Measurements from ENCODE around the gene SMARCA2.

The SMARCA2 gene

GRCh38 chr9:2214707-2215106, 199.6 kb downstream of the SMARCA2 start:
- H3K9ac ChIP-seq (ENCODE audit: low read length in 5 of 5), result no peak overlapping the region
- H3K4me1 ChIP-seq (ENCODE audit: control insufficient read depth in 5 of 5, insufficient read depth in 5 of 5, low read length in 5 of 5), result peaks cover 0 to 4% (median 0%) of the 10 kb centered on the region in 5 donors
- H3K27me3 ChIP-seq (ENCODE audit: control insufficient read depth in 5 of 5, insufficient read depth in 4 of 5, low read length in 5 of 5), result no peaks in the 10 kb centered on the region
- H3K4me3 ChIP-seq (ENCODE audit: low read depth in 1 of 5, low read length in 5 of 5), result no peak overlapping the region
- H3K36me3 ChIP-seq (ENCODE audit: control insufficient read depth in 5 of 5, insufficient read depth in 5 of 5, low read length in 5 of 5), result no peaks in the 10 kb centered on the region
- H3K27ac ChIP-seq (ENCODE audit: low read depth, low read length), result no peak overlapping the region
- H3K9me3 ChIP-seq (ENCODE audit: control insufficient read depth in 5 of 5, low read length in 5 of 5), result no peaks in the 10 kb centered on the region

GRCh38 chr9:2215921-2216441, 200.8 kb downstream of the SMARCA2 start:
- Histone ChIP-seq H3K4me3 (ENCODE audit: low read depth in 1 of 5, low read length in 5 of 5) (no peak overlapping the region), H3K27ac (ENCODE audit: low read depth, low read length) (no peak overlapping the region), H3K9ac (ENCODE audit: low read length in 5 of 5) (no peak overlapping the region), H3K4me1 (ENCODE audit: control insufficient read depth in 5 of 5, insufficient read depth in 5 of 5, low read length in 5 of 5) (peaks cover 0 to 4% (median 0%) of the 10 kb centered on the region in 5 donors), H3K27me3 (ENCODE audit: control insufficient read depth in 5 of 5, insufficient read depth in 4 of 5, low read length in 5 of 5) (no peaks in the 10 kb centered on the region), H3K9me3 (ENCODE audit: control insufficient read depth in 5 of 5, low read length in 5 of 5) (no peaks in the 10 kb centered on the region), H3K36me3 (ENCODE audit: control insufficient read depth in 5 of 5, insufficient read depth in 5 of 5, low read length in 5 of 5) (no peaks in the 10 kb centered on the region)

- no peaks in the 10 kb centered on the region for H3K36me3 ChIP-seq (ENCODE audit: control insufficient read depth in 5 of 5, insufficient read depth in 5 of 5, low read length in 5 of 5)
- no peaks in the 10 kb centered on the region for H3K27me3 ChIP-seq (ENCODE audit: control insufficient read depth in 5 of 5, insufficient read depth in 4 of 5, low read length in 5 of 5)
- no peak overlapping the region for H3K9ac ChIP-seq (ENCODE audit: low read length in 5 of 5)
- H3K9me3 ChIP-seq (ENCODE audit: control insufficient read depth in 5 of 5, low read length in 5 of 5), result no peaks in the 10 kb centered on the region
- H3K27ac ChIP-seq (ENCODE audit: low read depth, low read length), result no peak overlapping the region
- no peak overlapping the region for H3K4me3 ChIP-seq (ENCODE audit: low read depth in 1 of 5, low read length in 5 of 5)
- peaks cover 0 to 4% (median 0%) of the 10 kb centered on the region in 5 donors for H3K4me1 ChIP-seq (ENCODE audit: control insufficient read depth in 5 of 5, insufficient read depth in 5 of 5, low read length in 5 of 5)
Measured at GRCh38 chr9:2216591-2216990, 201.4 kb downstream of the SMARCA2 start.

GRCh38 chr9:2217540-2217939, 202.4 kb downstream of the SMARCA2 start:
- Histone ChIP-seq H3K36me3 (ENCODE audit: control insufficient read depth in 5 of 5, insufficient read depth in 5 of 5, low read length in 5 of 5) (no peaks in the 10 kb centered on the region), H3K4me3 (ENCODE audit: low read depth in 1 of 5, low read length in 5 of 5) (no peak overlapping the region), H3K4me1 (ENCODE audit: control insufficient read depth in 5 of 5, insufficient read depth in 5 of 5, low read length in 5 of 5) (peaks cover 0 to 4% (median 0%) of the 10 kb centered on the region in 5 donors), H3K9ac (ENCODE audit: low read length in 5 of 5) (no peak overlapping the region), H3K9me3 (ENCODE audit: control insufficient read depth in 5 of 5, low read length in 5 of 5) (no peaks in the 10 kb centered on the region), H3K27me3 (ENCODE audit: control insufficient read depth in 5 of 5, insufficient read depth in 4 of 5, low read length in 5 of 5) (no peaks in the 10 kb centered on the region), H3K27ac (ENCODE audit: low read depth, low read length) (no peak overlapping the region)

GRCh38 chr9:2220036-2220435, 204.9 kb downstream of the SMARCA2 start:
- Histone ChIP-seq H3K36me3 (ENCODE audit: control insufficient read depth in 5 of 5, insufficient read depth in 5 of 5, low read length in 5 of 5) (no peaks in the 10 kb centered on the region), H3K4me3 (ENCODE audit: low read depth in 1 of 5, low read length in 5 of 5) (no peak overlapping the region), H3K27me3 (ENCODE audit: control insufficient read depth in 5 of 5, insufficient read depth in 4 of 5, low read length in 5 of 5) (no peaks in the 10 kb centered on the region), H3K9ac (ENCODE audit: low read length in 5 of 5) (no peak overlapping the region), H3K4me1 (ENCODE audit: control insufficient read depth in 5 of 5, insufficient read depth in 5 of 5, low read length in 5 of 5) (no peaks in the 10 kb centered on the region), H3K9me3 (ENCODE audit: control insufficient read depth in 5 of 5, low read length in 5 of 5) (no peaks in the 10 kb centered on the region), H3K27ac (ENCODE audit: low read depth, low read length) (no peak overlapping the region)

- Histone ChIP-seq H3K27me3 (ENCODE audit: control insufficient read depth in 5 of 5, insufficient read depth in 4 of 5, low read length in 5 of 5) (no peaks in the 10 kb centered on the region), H3K27ac (ENCODE audit: low read depth, low read length) (no peak overlapping the region), H3K4me3 (ENCODE audit: low read depth in 1 of 5, low read length in 5 of 5) (no peak overlapping the region), H3K9ac (ENCODE audit: low read length in 5 of 5) (no peak overlapping the region), H3K4me1 (ENCODE audit: control insufficient read depth in 5 of 5, insufficient read depth in 5 of 5, low read length in 5 of 5) (peaks cover 0 to 14% (median 0%) of the 10 kb centered on the region in 5 donors), H3K9me3 (ENCODE audit: control insufficient read depth in 5 of 5, low read length in 5 of 5) (no peaks in the 10 kb centered on the region), H3K36me3 (ENCODE audit: control insufficient read depth in 5 of 5, insufficient read depth in 5 of 5, low read length in 5 of 5) (no peaks in the 10 kb centered on the region)
Measured at GRCh38 chr9:2227144-2227867, 212.2 kb downstream of the SMARCA2 start.

GRCh38 chr9:2228132-2228531, 213.0 kb downstream of the SMARCA2 start:
- H3K36me3 ChIP-seq (ENCODE audit: control insufficient read depth in 5 of 5, insufficient read depth in 5 of 5, low read length in 5 of 5), result no peaks in the 10 kb centered on the region
- no peak overlapping the region for H3K27ac ChIP-seq (ENCODE audit: low read depth, low read length)
- no peak overlapping the region for H3K4me3 ChIP-seq (ENCODE audit: low read depth in 1 of 5, low read length in 5 of 5)
- peaks cover 0 to 14% (median 0%) of the 10 kb centered on the region in 5 donors for H3K4me1 ChIP-seq (ENCODE audit: control insufficient read depth in 5 of 5, insufficient read depth in 5 of 5, low read length in 5 of 5)
- no peaks in the 10 kb centered on the region for H3K27me3 ChIP-seq (ENCODE audit: control insufficient read depth in 5 of 5, insufficient read depth in 4 of 5, low read length in 5 of 5)
- H3K9ac ChIP-seq (ENCODE audit: low read length in 5 of 5), result no peak overlapping the region
- no peaks in the 10 kb centered on the region for H3K9me3 ChIP-seq (ENCODE audit: control insufficient read depth in 5 of 5, low read length in 5 of 5)

GRCh38 chr9:2228641-2229040, 213.5 kb downstream of the SMARCA2 start:
- no peaks in the 10 kb centered on the region for H3K27me3 ChIP-seq (ENCODE audit: control insufficient read depth in 5 of 5, insufficient read depth in 4 of 5, low read length in 5 of 5)
- no peaks in the 10 kb centered on the region for H3K36me3 ChIP-seq (ENCODE audit: control insufficient read depth in 5 of 5, insufficient read depth in 5 of 5, low read length in 5 of 5)
- no peak overlapping the region for H3K27ac ChIP-seq (ENCODE audit: low read depth, low read length)
- H3K9ac ChIP-seq (ENCODE audit: low read length in 5 of 5), result no peak overlapping the region
- no peak overlapping the region for H3K4me3 ChIP-seq (ENCODE audit: low read depth in 1 of 5, low read length in 5 of 5)
- no peaks in the 10 kb centered on the region for H3K9me3 ChIP-seq (ENCODE audit: control insufficient read depth in 5 of 5, low read length in 5 of 5)
- H3K4me1 ChIP-seq (ENCODE audit: control insufficient read depth in 5 of 5, insufficient read depth in 5 of 5, low read length in 5 of 5), result peaks cover 0 to 14% (median 0%) of the 10 kb centered on the region in 5 donors

- Histone ChIP-seq H3K9ac (ENCODE audit: low read length in 5 of 5) (no peak overlapping the region), H3K27ac (ENCODE audit: low read depth, low read length) (no peak overlapping the region), H3K9me3 (ENCODE audit: control insufficient read depth in 5 of 5, low read length in 5 of 5) (no peaks in the 10 kb centered on the region), H3K4me3 (ENCODE audit: low read depth in 1 of 5, low read length in 5 of 5) (no peak overlapping the region), H3K4me1 (ENCODE audit: control insufficient read depth in 5 of 5, insufficient read depth in 5 of 5, low read length in 5 of 5) (peaks cover 0 to 14% (median 0%) of the 10 kb centered on the region in 5 donors), H3K36me3 (ENCODE audit: control insufficient read depth in 5 of 5, insufficient read depth in 5 of 5, low read length in 5 of 5) (no peaks in the 10 kb centered on the region), H3K27me3 (ENCODE audit: control insufficient read depth in 5 of 5, insufficient read depth in 4 of 5, low read length in 5 of 5) (no peaks in the 10 kb centered on the region)
Measured at GRCh38 chr9:2229109-2229721, 214.1 kb downstream of the SMARCA2 start.

GRCh38 chr9:2230362-2230761, 215.2 kb downstream of the SMARCA2 start:
- H3K27ac ChIP-seq (ENCODE audit: low read depth, low read length), result no peak overlapping the region
- H3K27me3 ChIP-seq (ENCODE audit: control insufficient read depth in 5 of 5, insufficient read depth in 4 of 5, low read length in 5 of 5), result no peaks in the 10 kb centered on the region
- H3K4me3 ChIP-seq (ENCODE audit: low read depth in 1 of 5, low read length in 5 of 5), result no peak overlapping the region
- no peaks in the 10 kb centered on the region for H3K36me3 ChIP-seq (ENCODE audit: control insufficient read depth in 5 of 5, insufficient read depth in 5 of 5, low read length in 5 of 5)
- H3K4me1 ChIP-seq (ENCODE audit: control insufficient read depth in 5 of 5, insufficient read depth in 5 of 5, low read length in 5 of 5), result peaks cover 0 to 14% (median 0%) of the 10 kb centered on the region in 5 donors
- H3K9ac ChIP-seq (ENCODE audit: low read length in 5 of 5), result no peak overlapping the region
- no peaks in the 10 kb centered on the region for H3K9me3 ChIP-seq (ENCODE audit: control insufficient read depth in 5 of 5, low read length in 5 of 5)
